Left lung (tissue), 10 donors: ENCODE results near the gene PKM. TPM values are rescaled to one million over a fixed set of nuclear protein-coding genes. Genes with fewer than 3 reads are reported as not detected.
A peak's percentile ranks its signal among the peaks of the same experiment; 100 is the strongest.

ENCODE experiments used
- ATAC-seq: fragments of 200-7000 bp; cut with Tn5 transposase; one replicate; pipeline ENCODE4 v1.9.1; 2020; ENCODE audit warnings: moderate library complexity
- DNase-seq, 4 donors: peaks; one replicate each; pipeline ENCODE4 v3.0.0-alpha.2; 2013 to 2020
- H3K27ac ChIP-seq, 2 donors: fragments of 200-600 bp; sonication (generic) in 1 of 2; one replicate each; pipeline versions ENCODE4 v1.5.0 to v1.8.0; 2020 to 2021
- H3K27me3 ChIP-seq, 2 donors: fragments of 200-600 bp; sonication (generic) in 1 of 2; one replicate each; pipeline versions ENCODE4 v1.5.0 to v1.8.0; 2020 to 2021
- H3K36me3 ChIP-seq, 2 donors: fragments of 200-600 bp; sonication (generic) in 1 of 2; one replicate each; pipeline versions ENCODE4 v1.5.0 to v1.8.0; 2020 to 2021
- H3K4me1 ChIP-seq, 2 donors: fragments of 200-600 bp; one replicate each; pipeline ENCODE4 v1.8.0; 2021
- H3K4me3 ChIP-seq, 2 donors: fragments of 200-600 bp; sonication (generic) in 1 of 2; one replicate each; pipeline versions ENCODE4 v1.5.0 to v1.8.0; 2020 to 2021; ENCODE audit warnings: mild to moderate bottlenecking in 1 of 2
- H3K9me3 ChIP-seq, 2 donors: fragments of 200-600 bp; sonication (generic) in 1 of 2; one replicate each; pipeline versions ENCODE4 v1.5.0 to v1.8.0; 2020 to 2021
- CTCF ChIP-seq, 2 donors: fragments of 200-600 bp; sonication (generic) in 1 of 2; IDR thresholded peaks; one replicate each; pipeline versions ENCODE4 v1.5.0 to v1.8.0; 2021; ENCODE audit warnings: antibody characterized with exemption in 2 of 2
- intact Hi-C, 2 donors: fragments of 100-400 bp; cut with DNase I; formaldehyde crosslinking; loops; one replicate each; pipeline versions ENCODE4 v1.11.2 to v1.14.2; 2022
- polyA plus RNA-seq, 6 donors: library from polyadenylated mRNA; unstranded; fragments of 120-200 nt; gene quantifications; one replicate each; pipeline ENCODE4 v1.2.1, GENCODE V29; 2013; ENCODE audit not compliant: insufficient read length in 6 of 6
- total RNA-seq, 2 donors: library from RNA; stranded (reverse); fragmentation: NEBNext Ultra II Directional; extraction: Animal tissue kit (Norgen Biotek cat#: 25700); gene quantifications; one replicate each; pipeline ENCODE4 v1.2.1, GENCODE V29; 2021
- donor health status: DM: no; HTN: yes; CAD: no.
- donor health status: DM: no; HTN: no; CAD: no.

The PKM gene
- total and polyA plus RNA-seq, 8 donors = 538 to 991 (median 573) TPM

GRCh38 chr15:72223278-72223677 is 7.7 kb downstream of the PKM start:
- intact Hi-C loops = no loop called here
- H3K9me3 ChIP-seq = no peaks in the 10 kb centered on the region
- H3K27ac ChIP-seq = peak overlapping the region in 1 of 2 donors; percentile 46
- H3K27me3 ChIP-seq = no peaks in the 10 kb centered on the region
- ATAC-seq = no peak
- H3K36me3 ChIP-seq = peaks cover 4 to 53% of the 10 kb centered on the region in 2 donors
- TF ChIP-seq CTCF (IDR thresholded peaks at IDR 0.05) = no peak
- DNase-seq = no peak
- H3K4me1 ChIP-seq = peaks cover 19 to 79% of the 10 kb centered on the region in 2 donors
- no peak overlapping the region for H3K4me3 ChIP-seq

- DNase-seq = no peak
- peak; percentile 27 for ATAC-seq
These were observed 8.6 kb downstream of the PKM start for GRCh38 chr15:72222393-72222792.

GRCh38 chr15:72220687-72221086 is 10.3 kb downstream of the PKM start:
- peaks cover 5 to 79% of the 10 kb centered on the region in 2 donors for H3K36me3 ChIP-seq
- DNase-seq (no peak), ATAC-seq (no peak)
- peak overlapping the region in 1 of 2 donors; percentile 30 for H3K27ac ChIP-seq
- H3K9me3 ChIP-seq = no peaks in the 10 kb centered on the region
- no peak overlapping the region for H3K4me3 ChIP-seq
- intact Hi-C loops = no loop called here
- peaks cover under 1 to 53% of the 10 kb centered on the region in 2 donors for H3K4me1 ChIP-seq
- no peak for TF ChIP-seq CTCF (IDR thresholded peaks at IDR 0.05)
- H3K27me3 ChIP-seq = no peaks in the 10 kb centered on the region

More at GRCh38 chr15:72222393-72222792, 8.6 kb downstream of the PKM start:
- Histone ChIP-seq H3K4me3 (no peak overlapping the region), H3K36me3 (peaks cover 5 to 62% of the 10 kb centered on the region in 2 donors), H3K9me3 (no peaks in the 10 kb centered on the region), H3K27me3 (no peaks in the 10 kb centered on the region), H3K4me1 (peaks cover 17 to 70% of the 10 kb centered on the region in 2 donors), H3K27ac (peak overlapping the region in 1 of 2 donors; percentile 39)
- no peak for TF ChIP-seq CTCF (IDR thresholded peaks at IDR 0.05)
- intact Hi-C loops = no loop called here

- Histone ChIP-seq H3K4me3 (no peak overlapping the region), H3K27ac (no peak overlapping the region), H3K4me1 (peaks cover 0 to 20% of the 10 kb centered on the region in 2 donors), H3K9me3 (no peaks in the 10 kb centered on the region), H3K27me3 (no peaks in the 10 kb centered on the region), H3K36me3 (peaks cover 11 to 93% of the 10 kb centered on the region in 2 donors)
- intact Hi-C loops = no loop called here
- TF ChIP-seq CTCF (IDR thresholded peaks at IDR 0.05) = no peak
- DNase-seq (no peak), ATAC-seq (no peak)
These were observed 13.8 kb downstream of the PKM start for GRCh38 chr15:72217216-72217615.

- TF ChIP-seq CTCF (IDR thresholded peaks at IDR 0.05) = no peak
- Histone ChIP-seq H3K4me3 (no peak overlapping the region), H3K36me3 (peaks cover 11 to 100% of the 10 kb centered on the region in 2 donors), H3K9me3 (no peaks in the 10 kb centered on the region), H3K27me3 (no peaks in the 10 kb centered on the region), H3K4me1 (peaks cover 0 to 9% of the 10 kb centered on the region in 2 donors), H3K27ac (no peak overlapping the region)
- intact Hi-C loops = no loop called here
- ATAC-seq (no peak), DNase-seq (no peak)
These were observed 14.9 kb downstream of the PKM start for GRCh38 chr15:72216079-72216478.
